GM19023 (cell line): ENCODE measurements around the gene ASMT.
"Not testable (repeated sequence)": the region's sequence is repeated elsewhere in the genome, so short reads cannot be mapped to it uniquely, and the experiment has no call there.

Experiments used
- ATAC-seq: cut with Tn5 transposase; IDR thresholded peaks from one replicate; pipeline ENCODE4 v1.9.1; 2021; ENCODE audit warnings: mild to moderate bottlenecking, moderate library complexity; ENCODE audit not compliant: unreplicated experiment

ASMT gene, protein sequence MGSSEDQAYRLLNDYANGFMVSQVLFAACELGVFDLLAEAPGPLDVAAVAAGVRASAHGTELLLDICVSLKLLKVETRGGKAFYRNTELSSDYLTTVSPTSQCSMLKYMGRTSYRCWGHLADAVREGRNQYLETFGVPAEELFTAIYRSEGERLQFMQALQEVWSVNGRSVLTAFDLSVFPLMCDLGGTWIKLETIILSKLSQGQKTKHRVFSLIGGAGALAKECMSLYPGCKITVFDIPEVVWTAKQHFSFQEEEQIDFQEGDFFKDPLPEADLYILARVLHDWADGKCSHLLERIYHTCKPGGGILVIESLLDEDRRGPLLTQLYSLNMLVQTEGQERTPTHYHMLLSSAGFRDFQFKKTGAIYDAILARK

DNA sequence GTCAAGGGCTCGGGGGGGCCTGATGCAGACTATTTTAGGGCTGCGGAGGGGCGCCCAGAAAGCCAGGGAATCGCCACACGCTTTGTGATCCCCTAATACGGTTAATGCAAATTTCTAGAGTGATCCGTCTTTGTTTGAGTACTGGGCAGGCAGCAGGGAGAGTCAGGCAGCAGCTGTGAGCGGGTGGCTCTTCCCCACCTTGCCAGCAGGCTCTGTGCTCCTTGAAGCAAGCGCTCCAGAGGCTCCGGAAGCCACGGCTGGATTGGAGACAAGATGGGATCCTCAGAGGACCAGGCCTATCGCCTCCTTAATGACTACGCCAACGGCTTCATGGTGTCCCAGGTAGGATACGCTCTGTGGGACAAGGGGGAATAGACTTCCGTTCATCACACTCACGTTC lies at the start of gene ASMT:
Gene ASMT (plus strand): TSS at position 133 of the 400 bp plus-strand sequence. CDS start 141 bp downstream, at position 274.
- ATAC-seq = no peak

DNA sequence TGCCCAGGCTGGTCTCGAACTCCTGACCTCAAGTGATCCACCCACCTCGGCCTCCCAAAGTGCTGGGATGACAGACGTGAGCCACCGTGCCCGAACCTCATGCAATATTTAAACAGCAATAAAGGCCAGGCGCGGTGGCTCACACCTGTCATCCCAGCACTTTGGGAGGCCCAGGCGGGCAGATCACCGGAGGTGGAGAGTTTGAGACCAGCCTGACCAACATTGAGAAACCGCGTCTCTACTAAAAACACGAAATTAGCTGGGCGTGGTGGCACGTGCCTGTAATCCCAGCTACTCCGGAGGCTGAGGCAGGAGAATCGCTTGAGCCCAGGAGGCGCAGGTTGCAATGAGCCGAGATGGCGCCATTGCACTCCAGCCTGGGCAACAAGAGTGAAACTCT lies 40.7 kb upstream of the ASMT start:
- not testable (repeated sequence) for ATAC-seq

- ATAC-seq = no peak
These were observed 38.5 kb upstream of the ASMT start for GRCh38 chrX:1576201-1576992.

DNA sequence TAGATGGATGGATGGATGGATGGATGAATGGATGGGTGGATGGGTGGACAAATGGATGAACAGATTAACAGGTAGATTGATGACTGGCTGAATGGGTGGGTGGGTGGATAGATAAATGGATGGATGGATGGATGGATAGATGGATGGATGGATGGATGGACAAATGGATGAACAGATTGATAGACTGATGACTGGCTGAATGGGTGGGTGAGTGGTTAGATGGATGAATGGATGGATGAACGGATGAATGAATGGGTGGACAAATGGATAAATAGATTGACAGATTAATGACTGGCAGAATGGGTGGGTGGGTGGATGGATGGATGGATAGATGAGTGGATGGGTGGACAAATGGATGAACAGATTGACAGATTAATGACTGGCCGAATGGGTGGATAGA lies 37.0 kb upstream of the ASMT start:
- no peak for ATAC-seq

DNA sequence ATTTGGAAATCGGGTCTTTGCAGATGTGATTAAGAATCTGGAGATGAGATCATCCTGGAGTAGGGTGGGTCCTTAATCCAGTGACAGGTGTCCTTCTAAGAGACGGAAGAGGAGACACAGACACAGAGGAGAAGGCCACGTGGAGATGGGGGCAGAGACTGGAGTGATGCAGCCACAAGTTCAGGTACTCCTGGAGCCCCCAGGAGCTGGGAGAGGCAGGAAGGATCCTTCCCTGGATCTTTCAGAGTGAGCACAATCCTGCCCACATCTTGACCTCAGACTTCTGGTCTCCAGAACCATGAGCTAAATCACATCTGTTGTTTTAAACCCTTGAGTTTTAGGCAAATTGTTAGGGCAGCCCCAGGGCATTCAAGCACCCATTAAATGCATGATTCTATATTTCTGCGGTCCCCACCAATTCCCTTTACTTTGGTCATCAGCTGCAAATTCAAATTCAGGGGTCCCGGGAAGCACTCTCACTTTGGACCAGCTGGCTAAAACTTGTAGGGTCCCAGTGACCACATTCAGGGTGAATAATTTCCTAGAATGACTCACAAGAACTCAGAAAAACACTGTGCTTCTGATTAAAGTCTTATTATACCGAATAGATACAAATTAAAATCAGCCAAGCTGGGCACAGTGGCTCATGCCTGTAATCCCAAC lies 36.2 kb upstream of the ASMT start:
- no peak for ATAC-seq

- ATAC-seq = peak; percentile 50
These were observed 33.7 kb upstream of the ASMT start for GRCh38 chrX:1581132-1581531.

DNA sequence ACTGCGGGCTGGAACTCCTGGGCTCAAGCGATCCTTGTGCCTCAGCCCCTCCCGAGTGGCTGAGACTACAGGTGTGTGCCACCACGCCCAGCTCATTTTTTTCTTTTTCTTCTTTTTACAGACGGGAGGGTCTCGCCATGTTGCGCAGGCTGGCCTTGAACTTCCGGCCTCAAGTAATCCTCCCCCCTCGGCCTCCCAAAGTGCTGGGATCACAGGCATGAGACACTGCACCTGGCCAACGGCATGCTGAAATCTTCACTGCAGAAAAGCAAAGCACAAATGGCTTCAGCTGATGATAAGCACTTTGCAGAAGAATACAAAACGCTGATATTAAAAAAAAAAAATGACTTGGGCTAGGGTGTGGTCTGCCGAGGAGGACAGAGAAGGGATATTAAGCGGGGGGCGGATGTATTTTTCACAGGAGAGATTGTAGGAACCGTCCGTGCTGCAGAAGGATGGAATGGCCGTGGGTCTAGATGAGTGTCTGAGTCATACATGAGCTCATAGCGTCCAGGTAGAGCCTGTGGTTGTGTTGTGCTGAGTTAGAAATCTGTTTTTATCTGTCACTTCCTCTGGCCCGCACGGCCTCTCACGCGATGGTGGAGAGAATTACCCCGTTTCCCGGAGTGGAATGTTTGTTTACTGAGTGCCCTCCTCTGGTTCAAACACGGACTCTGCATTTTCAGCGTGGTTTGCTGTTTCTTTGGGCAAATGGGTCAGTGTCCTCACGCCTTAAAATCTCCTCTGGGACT lies 32.0 kb upstream of the ASMT start:
- ATAC-seq = no peak

DNA sequence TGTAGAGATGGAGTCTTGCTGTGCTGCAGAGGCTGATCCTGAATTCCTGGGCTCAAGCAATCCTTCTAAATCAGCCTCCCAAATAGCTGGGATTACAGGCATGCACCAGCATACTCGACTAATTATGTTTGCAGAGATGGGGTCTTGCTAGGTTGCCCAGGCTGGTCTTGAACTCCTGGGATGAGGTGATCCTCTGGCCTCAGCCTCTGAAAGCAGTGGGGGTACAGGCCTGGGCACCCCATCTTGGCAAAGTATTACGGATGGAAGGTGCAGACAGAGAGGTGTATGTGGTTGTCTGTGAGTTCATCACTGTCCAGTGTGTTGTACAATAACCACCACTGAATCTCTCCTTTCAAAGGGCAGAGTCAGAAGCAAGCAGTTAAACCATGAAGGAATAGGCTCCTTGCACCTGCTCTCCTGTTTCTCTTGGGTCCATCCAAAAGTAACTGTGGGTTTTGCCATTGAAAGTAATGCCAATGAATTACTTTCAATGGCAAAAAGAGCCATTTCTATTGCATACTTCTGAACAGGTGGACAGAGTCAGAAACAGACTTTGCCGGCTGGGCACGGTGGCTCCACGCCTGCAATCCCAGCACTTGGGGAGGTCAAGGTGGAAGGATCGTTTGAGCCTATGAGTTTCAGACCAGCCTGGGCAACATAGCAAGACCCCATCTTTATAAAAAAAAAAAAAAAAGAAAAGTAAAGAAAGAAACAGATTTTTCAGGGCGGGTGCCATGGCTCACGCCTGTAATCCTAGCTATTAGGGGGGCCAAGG lies 30.4 kb upstream of the ASMT start:
- ATAC-seq = no peak

GRCh38 chrX:1587161-1587560 lies 27.7 kb upstream of the ASMT start:
- no peak for ATAC-seq

- no peak for ATAC-seq
These were observed 25.3 kb upstream of the ASMT start for GRCh38 chrX:1589356-1590130.

GRCh38 chrX:1591102-1591862 lies 23.6 kb upstream of the ASMT start, which contains the start of gene AKAP17A:
Gene AKAP17A (plus strand): TSS chrX:1591604. CDS start chrX:1593463, 1,859 bp downstream.
- ATAC-seq = peak; percentile 84

DNA sequence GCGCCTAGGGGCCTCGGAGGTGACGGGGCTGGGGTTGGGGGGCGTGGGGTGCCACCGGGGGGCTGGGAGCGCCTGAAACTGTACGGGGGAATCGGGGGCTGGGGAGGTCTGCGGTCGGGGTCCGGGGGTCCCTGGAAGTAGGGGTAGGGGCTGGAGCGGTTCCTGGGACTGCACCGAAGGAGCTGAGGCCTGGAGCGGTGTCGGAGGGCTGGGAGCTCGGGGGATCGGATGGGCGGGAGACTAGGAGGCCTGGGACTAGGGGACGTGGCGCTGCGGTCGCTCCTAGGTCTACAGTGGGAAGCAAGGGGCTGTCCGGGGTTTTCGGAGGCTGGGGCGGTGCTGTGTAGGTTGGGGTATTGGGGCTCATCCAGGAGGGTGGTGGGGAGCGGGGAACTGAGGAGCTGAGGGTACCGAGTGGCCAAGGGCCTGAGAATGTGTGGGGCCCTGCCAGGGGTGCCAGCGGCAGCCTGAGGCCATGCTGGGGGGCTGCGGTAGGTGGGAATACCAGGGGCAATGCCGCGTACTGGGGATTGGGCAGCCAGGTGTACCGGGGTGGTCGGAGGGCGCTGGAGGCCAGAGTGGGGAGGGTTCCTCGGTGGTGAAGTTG lies 22.9 kb upstream of the ASMT start:
- ATAC-seq = peak; percentile 4

- ATAC-seq = peak; percentile 44
These were observed 22.3 kb upstream of the ASMT start for GRCh38 chrX:1592470-1593142.

DNA sequence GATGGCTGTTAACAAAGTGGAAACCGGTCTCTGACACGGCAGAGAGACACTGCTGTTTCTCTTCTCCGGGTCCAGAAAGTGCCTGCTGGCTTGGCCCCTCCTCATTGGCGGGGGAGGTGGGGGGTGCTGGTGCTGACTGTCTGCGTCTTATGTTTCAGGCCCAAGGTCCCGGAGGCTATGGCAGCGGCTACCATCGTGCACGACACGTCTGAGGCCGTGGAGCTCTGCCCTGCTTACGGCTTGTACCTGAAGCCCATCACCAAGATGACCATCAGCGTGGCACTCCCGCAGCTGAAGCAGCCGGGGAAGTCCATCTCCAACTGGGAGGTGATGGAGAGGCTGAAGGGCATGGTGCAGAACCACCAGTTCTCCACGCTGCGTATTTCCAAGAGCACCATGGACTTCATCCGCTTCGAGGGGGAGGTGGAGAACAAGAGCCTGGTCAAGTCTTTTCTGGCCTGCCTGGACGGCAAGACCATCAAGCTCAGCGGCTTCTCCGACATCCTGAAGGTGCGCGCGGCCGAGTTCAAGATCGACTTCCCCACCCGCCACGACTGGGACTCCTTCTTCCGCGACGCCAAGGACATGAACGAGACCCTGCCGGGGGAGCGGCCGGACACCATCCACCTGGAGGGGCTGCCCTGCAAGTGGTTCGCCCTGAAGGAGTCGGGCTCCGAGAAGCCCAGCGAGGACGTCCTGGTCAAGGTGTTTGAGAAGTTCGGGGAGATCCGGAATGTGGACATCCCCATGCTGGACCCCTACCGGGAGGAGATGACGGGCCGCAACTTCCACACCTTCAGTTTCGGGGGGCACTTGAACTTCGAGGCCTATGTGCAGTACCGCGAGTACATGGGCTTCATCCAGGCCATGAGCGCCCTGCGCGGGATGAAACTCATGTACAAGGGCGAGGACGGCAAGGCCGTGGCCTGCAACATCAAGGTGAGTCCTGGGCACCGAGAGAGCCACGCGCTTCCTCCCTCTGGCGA lies 21.3 kb upstream of the ASMT start:
- ATAC-seq = no peak

DNA sequence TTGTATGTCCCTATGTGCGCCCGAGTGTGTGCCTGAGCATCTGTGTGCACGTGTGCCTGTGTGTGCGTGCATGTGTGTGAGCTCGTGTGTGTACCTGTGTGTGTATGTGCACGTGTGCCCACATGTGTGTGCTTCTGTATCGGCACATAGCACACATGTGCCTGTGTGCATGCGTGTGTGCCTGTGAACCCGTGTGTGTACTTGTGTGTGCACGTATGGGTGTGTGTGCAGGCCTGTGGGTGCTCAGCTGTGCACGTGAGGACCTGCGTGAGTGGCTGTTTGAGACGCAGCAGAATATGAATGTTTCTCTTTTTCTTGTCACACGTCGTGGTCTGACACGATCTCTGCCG lies 19.2 kb upstream of the ASMT start:
- no peak for ATAC-seq

- ATAC-seq = no peak
These were observed 18.0 kb upstream of the ASMT start for GRCh38 chrX:1596676-1597344.
